ENCODE results near the gene RASL11A.
"Not testable (repeated sequence)": the region's sequence is repeated elsewhere in the genome, so short reads cannot be mapped to it uniquely, and the experiment has no call there.

Gene RASL11A

GRCh38 chr13:27269114-27269665 lies 1.4 kb upstream of the RASL11A start:
- DNase-seq = no peak

GRCh38 chr13:27271570-27272096 lies 1.0 kb downstream of the RASL11A start:
- DNase-seq = no peak

- DNase-seq = no peak
These were observed 3.2 kb downstream of the RASL11A start for GRCh38 chr13:27273658-27274425.

- no peak for DNase-seq
These were observed 4.0 kb downstream of the RASL11A start for GRCh38 chr13:27274631-27275030.

- no peak for DNase-seq
These were observed 5.6 kb downstream of the RASL11A start for GRCh38 chr13:27276188-27276587.

GRCh38 chr13:27279506-27279905 lies 8.9 kb downstream of the RASL11A start:
- no peak for DNase-seq

- no peak for DNase-seq
These were observed 9.5 kb downstream of the RASL11A start for GRCh38 chr13:27280009-27280656.

- no peak for DNase-seq
These were observed 10.2 kb downstream of the RASL11A start for GRCh38 chr13:27280841-27281240.

GRCh38 chr13:27281420-27281819 lies 10.8 kb downstream of the RASL11A start:
- DNase-seq = no peak

GRCh38 chr13:27283906-27284493 lies 13.4 kb downstream of the RASL11A start:
- no peak for DNase-seq

- no peak for DNase-seq
These were observed 17.8 kb downstream of the RASL11A start for GRCh38 chr13:27288392-27288791.

- DNase-seq = no peak
These were observed 18.5 kb downstream of the RASL11A start for GRCh38 chr13:27289011-27289665.

- no peak for DNase-seq
These were observed 20.1 kb downstream of the RASL11A start for GRCh38 chr13:27290715-27291114.

GRCh38 chr13:27291967-27292366 lies 21.3 kb downstream of the RASL11A start:
- DNase-seq = not testable (repeated sequence)

- DNase-seq = no peak
These were observed 22.6 kb downstream of the RASL11A start for GRCh38 chr13:27293076-27293691.

- DNase-seq = no peak
These were observed 23.4 kb downstream of the RASL11A start for GRCh38 chr13:27293873-27294515.

GRCh38 chr13:27295096-27295495 lies 24.5 kb downstream of the RASL11A start:
- DNase-seq = no peak

GRCh38 chr13:27295660-27296059 lies 25.0 kb downstream of the RASL11A start:
- DNase-seq = no peak

- no peak for DNase-seq
These were observed 25.9 kb downstream of the RASL11A start for GRCh38 chr13:27296496-27296895.

- DNase-seq = no peak
These were observed 28.2 kb downstream of the RASL11A start for GRCh38 chr13:27298849-27299248.

GRCh38 chr13:27300406-27300805 lies 29.8 kb downstream of the RASL11A start:
- DNase-seq = not testable (repeated sequence)

Measured in NCI-H187 treated with DMSO at 0.1 percent for 48 hours (cell line).